Measurements from ENCODE around the gene TNFSF9. TPM values are rescaled to one million over a fixed set of nuclear protein-coding genes. Genes with fewer than 3 reads are reported as not detected.

Gene TNFSF9, protein sequence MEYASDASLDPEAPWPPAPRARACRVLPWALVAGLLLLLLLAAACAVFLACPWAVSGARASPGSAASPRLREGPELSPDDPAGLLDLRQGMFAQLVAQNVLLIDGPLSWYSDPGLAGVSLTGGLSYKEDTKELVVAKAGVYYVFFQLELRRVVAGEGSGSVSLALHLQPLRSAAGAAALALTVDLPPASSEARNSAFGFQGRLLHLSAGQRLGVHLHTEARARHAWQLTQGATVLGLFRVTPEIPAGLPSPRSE
- 2.6 and 5.4 TPM in 2 replicates for total RNA-seq

DNA sequence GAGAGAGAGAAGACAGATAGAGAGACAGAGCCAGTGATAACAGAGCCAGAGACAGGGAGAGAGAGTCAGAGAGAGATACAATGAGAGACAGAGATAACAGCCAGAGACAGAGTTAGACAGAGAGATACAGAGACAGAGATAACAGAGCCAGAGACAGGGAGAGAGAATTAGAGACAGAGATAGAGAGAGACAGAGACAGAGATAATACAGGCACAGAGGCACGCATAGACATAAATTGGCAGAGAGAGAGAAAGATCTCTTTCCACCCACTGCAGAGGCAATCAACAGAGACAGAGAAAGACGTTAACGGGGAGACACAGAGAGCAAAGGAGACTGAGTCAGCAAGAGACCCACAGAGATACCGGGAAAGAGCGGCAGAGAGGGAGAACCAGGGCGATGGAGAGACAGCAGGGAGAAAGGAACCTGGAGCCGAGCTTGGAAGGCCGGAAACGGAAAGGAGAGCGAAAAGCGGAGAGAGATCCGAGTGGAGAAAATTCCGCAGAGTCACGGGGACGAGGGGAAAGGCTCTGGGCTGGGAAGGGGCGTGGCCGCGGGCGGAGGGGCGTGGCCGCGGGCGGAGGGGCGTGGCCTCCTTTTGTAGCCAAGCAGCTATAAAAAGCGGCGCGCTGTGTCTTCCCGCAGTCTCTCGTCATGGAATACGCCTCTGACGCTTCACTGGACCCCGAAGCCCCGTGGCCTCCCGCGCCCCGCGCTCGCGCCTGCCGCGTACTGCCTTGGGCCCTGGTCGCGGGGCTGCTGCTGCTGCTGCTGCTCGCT is at the start of gene TNFSF9:
Gene TNFSF9 (plus strand): TSS at position 641 of the 777 bp plus-strand sequence. CDS start 11 bp downstream, at position 652.

DNA sequence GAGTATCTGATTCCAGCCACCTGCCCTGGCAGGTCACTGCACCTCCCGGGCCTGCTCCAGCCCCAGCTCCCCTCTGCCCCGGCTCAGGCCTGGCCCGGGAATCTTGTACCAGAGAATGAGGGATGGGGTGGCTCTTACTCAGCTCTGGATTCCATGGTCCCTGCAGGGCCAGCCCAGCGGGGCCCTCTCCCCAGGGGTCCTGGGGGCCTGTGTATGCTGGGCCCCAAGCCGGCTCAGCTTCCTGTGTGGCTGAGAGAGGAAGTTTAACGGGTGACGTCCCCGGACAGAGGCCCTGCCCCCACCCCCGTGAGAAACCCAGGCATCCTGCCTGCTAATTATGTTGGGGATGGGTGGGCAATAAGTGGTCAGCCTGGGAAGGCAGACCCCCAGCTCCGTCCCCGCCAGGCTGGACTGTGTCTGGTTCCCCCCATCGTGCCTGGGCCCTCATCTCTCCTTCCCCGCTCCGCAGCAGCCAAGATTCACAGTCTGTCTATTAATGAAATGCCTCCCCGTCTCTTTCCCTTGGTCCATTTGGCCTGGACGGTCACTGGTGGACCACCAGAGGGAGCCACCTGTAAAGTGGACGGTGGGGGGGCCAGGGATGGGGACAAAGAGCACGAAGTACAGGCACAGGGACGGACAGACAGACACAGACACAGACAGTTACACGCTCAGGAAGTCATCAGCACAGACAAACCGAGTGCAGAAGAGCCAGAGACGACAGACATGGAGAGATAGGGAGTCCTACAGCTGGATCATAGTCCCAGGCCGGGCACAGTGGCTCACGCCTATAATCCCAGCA is 49.1 kb upstream of the TNFSF9 start, which contains the start of gene DENND1C:
Gene DENND1C (minus strand): TSS at position 247 of the 802 bp plus-strand sequence. CDS start 92 bp downstream, at position 155.

DNA sequence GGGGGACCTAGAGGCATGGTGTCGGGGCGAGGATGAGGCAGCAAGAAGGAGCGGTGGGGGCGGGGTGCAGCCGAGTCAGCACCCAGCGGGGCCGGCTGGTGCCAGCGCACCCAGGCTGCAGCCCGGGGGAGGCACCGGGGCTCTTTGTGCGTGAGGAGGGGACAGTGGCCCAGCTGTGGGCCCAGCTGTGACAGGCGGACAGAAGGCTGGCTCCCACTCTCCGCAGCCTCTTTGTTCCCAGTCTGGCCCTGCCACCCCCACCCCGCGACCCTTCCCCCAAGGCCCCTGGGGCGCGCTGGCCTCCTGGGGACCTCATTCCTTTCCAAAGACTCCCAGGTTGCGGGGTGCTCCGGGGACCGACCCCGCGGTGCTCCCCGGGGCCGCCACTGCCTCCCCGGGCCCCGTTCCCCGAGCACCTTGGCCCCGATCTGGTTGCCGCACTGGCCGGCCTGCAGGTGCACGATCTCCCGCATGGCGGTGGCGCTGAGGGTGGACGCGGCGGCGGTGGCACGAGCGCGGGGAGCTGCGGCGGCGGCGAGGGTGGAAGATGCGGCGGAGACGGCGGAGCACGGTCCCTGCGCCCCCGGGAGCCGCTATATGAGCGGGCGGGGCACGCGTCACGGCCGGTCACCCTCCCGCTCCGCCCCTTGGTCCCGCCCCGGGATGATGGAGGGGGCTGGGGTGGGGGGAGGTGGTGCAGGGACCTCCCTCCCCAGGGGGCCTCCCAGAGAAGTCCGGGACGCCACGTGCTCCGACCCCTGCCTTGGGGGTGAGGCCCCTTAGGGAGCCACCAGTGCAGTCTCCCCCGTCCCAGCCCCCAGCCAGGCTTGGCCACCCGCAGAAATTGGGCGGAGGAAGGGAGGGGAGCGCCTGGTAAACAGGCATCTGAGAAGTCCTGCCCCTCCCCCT is 28.8 kb upstream of the TNFSF9 start, which contains the start of gene TUBB4A:
Gene TUBB4A (minus strand): TSS at position 570 of the 909 bp plus-strand sequence. CDS start 97 bp downstream, at position 473.

Small RNA genes lying within 50 kb of the gene (small RNA-seq; reads per million reads assigned to genes)
- gene AC010503.2, result not detected
- not detected for gene RF00019

Other genes with a start within 250 kb of the TNFSF9 start
- not detected in 2 replicates for gene ACER1, start 197.4 kb upstream of the TNFSF9 start, total RNA-seq
- gene CLPP, start 169.5 kb upstream of the TNFSF9 start, total RNA-seq, result 38.4 and 43.6 TPM in 2 replicates
- gene ALKBH7, start 158.2 kb upstream of the TNFSF9 start, total RNA-seq, result 43.6 and 49.8 TPM in 2 replicates
- gene PSPN, start 155.1 kb upstream of the TNFSF9 start, total RNA-seq, result 1.2 and 1.6 TPM in 2 replicates
- gene GTF2F1, start 137.9 kb upstream of the TNFSF9 start, total RNA-seq, result 49.9 and 51.7 TPM in 2 replicates
- gene KHSRP, start 106.2 kb upstream of the TNFSF9 start, total RNA-seq, result 65.1 and 85.7 TPM in 2 replicates
- gene SLC25A41, start 97.3 kb upstream of the TNFSF9 start, total RNA-seq, result 0.11 TPM in 1 of 2 replicates, not detected in the other
- 27.4 and 29.1 TPM in 2 replicates for gene SLC25A23, start 71.2 kb upstream of the TNFSF9 start, total RNA-seq
- gene CRB3, start 66.8 kb upstream of the TNFSF9 start, total RNA-seq, result 0.32 TPM in 1 of 2 replicates, not detected in the other
- not detected in 2 replicates for gene DENND1C, start 49.2 kb upstream of the TNFSF9 start, total RNA-seq
- not detected in 2 replicates for gene TUBB4A, start 28.7 kb upstream of the TNFSF9 start, total RNA-seq
- 4.2 TPM in 1 of 2 replicates, not detected in the other for gene CD70, start 60.1 kb downstream of the TNFSF9 start, total RNA-seq
- gene TNFSF14, start 139.1 kb downstream of the TNFSF9 start, total RNA-seq, result not detected in 2 replicates
- 5.4 and 14.7 TPM in 2 replicates for gene C3, start 189.6 kb downstream of the TNFSF9 start, total RNA-seq
- 45.1 and 45.2 TPM in 2 replicates for gene GPR108, start 206.6 kb downstream of the TNFSF9 start, total RNA-seq
- 49.4 and 52.0 TPM in 2 replicates for gene TRIP10, start 208.7 kb downstream of the TNFSF9 start, total RNA-seq
- gene SH2D3A, start 236.4 kb downstream of the TNFSF9 start, total RNA-seq, result not detected in 2 replicates
- gene VAV1, start 241.7 kb downstream of the TNFSF9 start, total RNA-seq, result not detected in 2 replicates

Measured in articular chondrocyte of knee joint (primary cell).